HL-60 (cell line): Measurements from ENCODE around the gene ZFHX3.

Experiments used
- POLR2AphosphoS5 ChIP-seq: IDR thresholded peaks from 2 replicates; pipeline ENCODE4 v1.6.1; 2012; ENCODE audit warnings: low read depth
- TF ChIP-seq, protein P1 (sequence below): IDR thresholded peaks from one replicate; pipeline ENCODE4 v1.5.1; 2011; ENCODE audit warnings: low read length, control low read depth, inconsistent platforms; ENCODE audit not compliant: insufficient read depth

DNA sequence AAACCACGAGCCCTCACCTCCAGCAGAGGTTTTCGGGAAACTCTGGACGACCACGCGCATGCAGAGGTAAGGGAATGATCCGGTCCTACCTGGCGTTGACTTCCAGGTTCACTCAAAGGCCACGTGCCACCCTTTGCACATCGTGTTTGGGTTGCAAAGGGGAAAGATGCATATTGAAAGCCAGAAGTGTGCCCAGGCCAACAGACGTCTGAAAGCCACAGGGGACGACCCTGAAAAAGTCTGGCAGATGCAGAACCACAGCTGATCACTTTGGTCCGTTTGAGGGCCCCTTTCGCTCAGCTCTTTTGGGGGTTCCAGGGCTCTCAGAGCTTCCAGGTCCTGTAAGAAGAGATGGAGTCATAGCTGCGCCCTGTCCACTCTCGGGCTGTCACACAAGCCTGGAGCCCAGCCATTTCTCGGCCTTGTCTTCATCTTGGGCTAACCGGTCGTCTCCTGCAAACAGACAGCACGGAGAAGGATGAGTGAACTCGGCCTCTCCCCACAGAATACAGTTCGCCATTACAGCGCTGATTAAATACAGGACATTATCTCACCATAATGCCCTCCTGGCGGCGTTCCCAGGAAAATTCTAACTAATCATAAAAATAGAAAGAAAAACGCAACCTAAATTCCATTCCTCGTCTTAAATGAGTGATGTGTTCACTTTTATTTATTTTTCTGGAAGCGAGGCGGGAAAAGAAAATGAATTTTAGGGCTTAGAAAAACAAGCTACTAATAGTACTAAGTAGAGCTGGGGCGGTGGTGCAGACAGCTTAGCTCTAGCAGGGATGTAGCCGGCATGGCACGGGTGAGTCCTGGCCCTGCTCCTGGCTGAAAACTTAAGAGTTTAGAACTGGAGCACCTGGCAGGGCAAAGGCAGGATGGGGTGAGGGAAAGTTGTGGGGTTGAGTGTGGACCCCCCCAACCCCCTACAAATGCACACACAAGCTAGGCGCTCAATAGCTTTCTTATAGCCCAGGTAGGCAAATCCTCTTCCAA, 45.5 kb upstream of the ZFHX3 start:
- TF ChIP-seq, protein P1, sequence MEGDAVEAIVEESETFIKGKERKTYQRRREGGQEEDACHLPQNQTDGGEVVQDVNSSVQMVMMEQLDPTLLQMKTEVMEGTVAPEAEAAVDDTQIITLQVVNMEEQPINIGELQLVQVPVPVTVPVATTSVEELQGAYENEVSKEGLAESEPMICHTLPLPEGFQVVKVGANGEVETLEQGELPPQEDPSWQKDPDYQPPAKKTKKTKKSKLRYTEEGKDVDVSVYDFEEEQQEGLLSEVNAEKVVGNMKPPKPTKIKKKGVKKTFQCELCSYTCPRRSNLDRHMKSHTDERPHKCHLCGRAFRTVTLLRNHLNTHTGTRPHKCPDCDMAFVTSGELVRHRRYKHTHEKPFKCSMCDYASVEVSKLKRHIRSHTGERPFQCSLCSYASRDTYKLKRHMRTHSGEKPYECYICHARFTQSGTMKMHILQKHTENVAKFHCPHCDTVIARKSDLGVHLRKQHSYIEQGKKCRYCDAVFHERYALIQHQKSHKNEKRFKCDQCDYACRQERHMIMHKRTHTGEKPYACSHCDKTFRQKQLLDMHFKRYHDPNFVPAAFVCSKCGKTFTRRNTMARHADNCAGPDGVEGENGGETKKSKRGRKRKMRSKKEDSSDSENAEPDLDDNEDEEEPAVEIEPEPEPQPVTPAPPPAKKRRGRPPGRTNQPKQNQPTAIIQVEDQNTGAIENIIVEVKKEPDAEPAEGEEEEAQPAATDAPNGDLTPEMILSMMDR, result no peak
- no peak for TF ChIP-seq POLR2AphosphoS5
